ENCODE data around the gene METTL24.
"Not testable (repeated sequence)": the region's sequence is repeated elsewhere in the genome, so short reads cannot be mapped to it uniquely, and the experiment has no call there.

METTL24 gene

DNA sequence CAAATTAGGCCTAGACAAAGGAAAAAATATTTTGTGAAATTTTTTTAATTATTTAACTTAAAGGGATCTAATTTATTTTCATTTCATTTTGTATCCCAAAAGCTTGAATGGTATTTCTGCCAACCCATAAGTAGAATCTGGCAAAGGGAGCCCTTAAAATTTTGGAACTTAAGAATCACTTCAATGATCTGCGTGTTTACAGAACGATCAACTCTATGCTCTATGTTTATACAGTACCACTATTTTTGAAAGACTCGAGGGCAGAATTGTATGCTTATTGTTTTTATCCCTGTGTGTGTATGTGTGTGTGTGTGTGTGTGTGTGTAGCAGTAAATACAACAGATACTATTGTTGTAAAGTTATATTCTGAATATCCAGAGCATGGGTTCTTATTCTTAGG lies 39.2 kb downstream of the METTL24 start:
- no peak overlapping the region for H3K4me3 ChIP-seq (ENCODE audit: low read depth, low read length)

DNA sequence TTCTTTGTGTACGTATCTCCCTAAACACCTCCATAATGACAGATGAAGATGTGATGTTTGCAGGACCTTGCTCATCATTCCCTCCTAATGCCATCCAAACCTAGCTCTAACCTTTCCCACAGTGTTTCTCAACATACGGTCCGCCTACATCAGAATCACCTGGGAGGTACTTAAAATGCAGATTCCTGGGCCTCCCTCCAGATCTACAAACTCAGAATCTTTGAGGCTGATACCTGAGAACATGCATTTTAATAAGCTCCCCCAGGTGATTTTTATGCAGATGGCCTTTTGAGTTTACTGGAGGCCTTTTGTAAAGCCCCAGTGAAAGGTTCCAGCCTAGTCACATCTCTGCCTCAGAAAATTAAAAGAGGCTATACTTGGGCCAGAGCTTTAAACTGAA lies 40.5 kb downstream of the METTL24 start:
- H3K4me3 ChIP-seq (ENCODE audit: low read depth, low read length) = no peak overlapping the region
- TF ChIP-seq, protein P1, sequence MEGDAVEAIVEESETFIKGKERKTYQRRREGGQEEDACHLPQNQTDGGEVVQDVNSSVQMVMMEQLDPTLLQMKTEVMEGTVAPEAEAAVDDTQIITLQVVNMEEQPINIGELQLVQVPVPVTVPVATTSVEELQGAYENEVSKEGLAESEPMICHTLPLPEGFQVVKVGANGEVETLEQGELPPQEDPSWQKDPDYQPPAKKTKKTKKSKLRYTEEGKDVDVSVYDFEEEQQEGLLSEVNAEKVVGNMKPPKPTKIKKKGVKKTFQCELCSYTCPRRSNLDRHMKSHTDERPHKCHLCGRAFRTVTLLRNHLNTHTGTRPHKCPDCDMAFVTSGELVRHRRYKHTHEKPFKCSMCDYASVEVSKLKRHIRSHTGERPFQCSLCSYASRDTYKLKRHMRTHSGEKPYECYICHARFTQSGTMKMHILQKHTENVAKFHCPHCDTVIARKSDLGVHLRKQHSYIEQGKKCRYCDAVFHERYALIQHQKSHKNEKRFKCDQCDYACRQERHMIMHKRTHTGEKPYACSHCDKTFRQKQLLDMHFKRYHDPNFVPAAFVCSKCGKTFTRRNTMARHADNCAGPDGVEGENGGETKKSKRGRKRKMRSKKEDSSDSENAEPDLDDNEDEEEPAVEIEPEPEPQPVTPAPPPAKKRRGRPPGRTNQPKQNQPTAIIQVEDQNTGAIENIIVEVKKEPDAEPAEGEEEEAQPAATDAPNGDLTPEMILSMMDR (IDR thresholded peaks at IDR 0.05; ENCODE audit: borderline replicate concordance, insufficient read depth, low read depth, low read length) = no peak

More for the DNA sequence above, 39.2 kb downstream of the METTL24 start:
- TF ChIP-seq, protein P1 (IDR thresholded peaks at IDR 0.05; ENCODE audit: borderline replicate concordance, insufficient read depth, low read depth, low read length) = no peak

DNA sequence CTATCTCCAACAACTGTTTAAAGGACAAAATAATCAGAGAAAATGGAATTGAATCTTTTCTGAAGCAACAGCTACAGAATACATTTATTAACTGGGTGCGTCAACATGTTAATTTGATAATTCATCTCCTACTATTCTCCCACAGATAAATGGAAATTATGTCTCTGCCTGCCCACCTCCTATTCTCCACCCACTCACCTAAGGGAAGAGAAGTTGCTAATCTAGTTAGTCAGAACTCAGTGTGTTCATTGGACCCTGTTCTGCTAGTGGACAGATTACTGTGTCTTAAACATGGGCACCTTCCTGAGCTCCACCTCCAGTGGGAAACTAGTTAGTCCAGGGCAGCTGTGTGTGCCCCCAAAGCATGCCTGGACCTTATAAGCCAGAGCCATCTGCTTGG lies 41.0 kb downstream of the METTL24 start:
- no peak overlapping the region for H3K4me3 ChIP-seq (ENCODE audit: low read depth, low read length)
- TF ChIP-seq, protein P1 (IDR thresholded peaks at IDR 0.05; ENCODE audit: borderline replicate concordance, insufficient read depth, low read depth, low read length) = no peak

DNA sequence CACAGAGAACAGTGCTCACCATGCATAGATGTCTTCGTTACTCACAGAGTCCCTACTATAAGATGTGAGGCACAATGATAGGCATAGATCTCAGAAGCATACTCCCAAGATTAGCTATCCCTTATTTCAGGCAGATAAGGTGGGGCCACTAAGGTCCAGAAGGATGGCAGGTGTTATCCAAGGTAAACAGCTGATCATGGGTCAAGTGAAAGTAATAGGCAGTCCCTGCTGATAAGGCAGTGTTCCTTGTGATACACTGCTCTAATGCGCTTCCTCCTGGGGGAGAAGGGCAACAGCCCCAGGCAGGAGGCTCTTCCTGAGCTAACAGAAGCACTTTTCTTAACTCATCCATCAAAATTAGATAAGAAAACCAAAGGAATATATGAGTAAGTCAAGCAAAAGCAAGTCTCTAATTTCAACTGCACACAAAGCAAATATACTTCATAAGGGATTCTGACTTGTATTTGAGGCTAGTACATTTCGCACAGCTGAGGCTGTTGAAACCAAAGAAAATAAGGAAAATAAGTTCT lies 42.2 kb downstream of the METTL24 start:
- H3K4me3 ChIP-seq (ENCODE audit: low read depth, low read length) = no peak overlapping the region
- TF ChIP-seq, protein P1 (IDR thresholded peaks at IDR 0.05; ENCODE audit: borderline replicate concordance, insufficient read depth, low read depth, low read length) = no peak

DNA sequence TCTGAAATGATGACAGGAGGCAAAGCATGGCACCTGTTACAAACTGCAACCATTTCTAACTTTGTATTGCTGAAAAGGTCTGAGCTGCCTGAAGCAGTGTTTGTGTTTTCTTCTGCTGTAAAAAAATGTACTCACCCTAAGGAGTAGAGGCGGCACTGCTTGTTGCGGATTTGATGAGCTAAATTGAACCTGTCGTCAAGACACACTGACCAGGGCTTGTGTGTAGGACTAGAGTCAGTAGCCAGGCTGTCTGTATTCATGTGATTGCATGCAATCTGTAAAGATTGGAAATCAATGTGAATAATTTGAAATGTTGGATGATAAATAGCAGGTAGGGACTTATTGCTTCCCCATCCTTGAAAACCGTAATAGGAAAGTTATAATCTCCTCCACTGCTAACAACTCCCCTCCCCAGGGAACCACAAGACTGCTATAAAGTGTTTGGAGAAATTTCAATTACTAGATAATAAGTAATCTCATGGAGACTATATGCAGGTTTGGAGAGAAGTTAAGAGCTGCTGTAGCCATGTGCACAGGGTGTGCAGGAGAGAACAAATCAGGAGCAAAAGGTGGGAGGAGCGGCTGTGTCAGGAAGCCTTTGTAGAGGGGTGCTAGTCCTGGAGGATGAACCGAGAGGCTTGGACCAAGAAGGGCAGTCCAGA lies 42.8 kb downstream of the METTL24 start:
- no peak overlapping the region for H3K4me3 ChIP-seq (ENCODE audit: low read depth, low read length)
- TF ChIP-seq, protein P1 (IDR thresholded peaks at IDR 0.05; ENCODE audit: borderline replicate concordance, insufficient read depth, low read depth, low read length) = no peak

DNA sequence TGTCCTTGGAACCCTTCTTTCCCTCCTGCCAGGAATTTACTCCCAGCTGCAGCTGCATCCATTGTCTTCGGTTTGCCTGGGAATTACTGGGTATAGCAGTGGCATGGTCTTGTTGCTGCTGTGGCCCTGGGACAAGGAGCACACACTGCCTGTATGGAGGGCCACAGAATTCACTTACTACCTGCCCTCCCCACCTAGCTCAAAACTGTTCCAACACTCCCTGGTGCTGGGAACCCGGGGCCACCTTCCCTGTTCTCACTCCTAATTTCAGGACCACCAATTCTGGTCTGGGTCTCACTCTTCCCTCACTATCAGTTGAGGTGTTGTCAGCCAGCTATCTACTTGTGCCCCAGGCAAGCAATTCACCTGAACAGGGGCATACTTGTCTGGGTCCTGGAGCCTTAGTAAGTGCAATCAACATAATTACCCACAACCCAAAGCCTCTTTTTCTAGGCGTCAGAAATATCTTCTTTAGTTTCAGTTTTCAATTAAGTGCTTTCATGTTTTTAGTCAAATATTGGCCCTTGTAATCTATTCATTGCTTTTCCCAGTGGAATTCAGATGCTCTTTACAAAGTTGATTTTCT lies 47.2 kb downstream of the METTL24 start:
- TF ChIP-seq, protein P1 (IDR thresholded peaks at IDR 0.05; ENCODE audit: borderline replicate concordance, insufficient read depth, low read depth, low read length) = no peak
- no peak overlapping the region for H3K4me3 ChIP-seq (ENCODE audit: low read depth, low read length)

DNA sequence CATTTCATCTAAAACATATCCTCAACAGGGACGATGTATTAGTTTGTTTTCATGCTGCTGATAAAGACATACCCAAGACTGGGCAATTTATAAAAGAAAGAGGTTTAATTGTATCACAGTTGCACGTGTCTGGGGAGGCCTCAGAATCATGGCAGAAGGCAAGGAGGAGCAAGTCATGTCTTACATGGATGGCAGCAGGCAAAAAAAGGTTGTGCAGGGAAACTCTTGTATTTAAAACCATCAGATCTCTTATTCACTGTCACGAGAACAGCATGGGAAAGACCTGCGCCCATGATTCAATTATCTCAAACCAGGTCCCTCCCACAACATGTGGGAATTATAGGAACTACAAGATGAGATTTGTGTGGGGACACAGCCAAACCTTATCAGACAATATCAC lies 48.7 kb downstream of the METTL24 start:
- H3K4me3 ChIP-seq (ENCODE audit: low read depth, low read length) = not testable (repeated sequence)

All from GM12875 (cell line).